ENCODE data around the gene STX1B. TPM values are rescaled to one million over a fixed set of nuclear protein-coding genes. Genes with fewer than 3 reads are reported as not detected.
"Not testable (repeated sequence)": the region's sequence is repeated elsewhere in the genome, so short reads cannot be mapped to it uniquely, and the experiment has no call there.

Gene STX1B
- total and polyA plus RNA-seq, 8 donors, result 0.16 to 2.4 (median 0.80) TPM

DNA sequence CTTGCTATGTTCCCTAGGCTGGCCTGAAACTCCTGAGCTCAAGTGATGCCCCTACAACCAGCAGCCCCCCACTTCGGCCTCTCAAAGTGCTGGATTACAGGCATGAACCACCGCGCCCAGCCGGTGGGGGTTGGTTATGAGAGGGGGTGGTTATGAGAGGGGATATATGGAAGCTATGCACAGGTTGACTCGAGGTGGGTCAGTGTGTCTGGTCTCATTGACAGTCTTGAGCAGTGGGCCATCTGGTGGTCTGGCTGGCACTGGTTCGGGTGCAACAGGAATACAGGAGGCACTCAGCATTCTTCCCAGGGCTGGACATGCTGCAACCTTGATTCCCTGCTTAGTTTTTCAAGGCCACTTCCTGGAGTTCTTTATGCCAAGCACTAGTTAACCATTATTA is 5.6 kb upstream of the STX1B start:
- WGBS, 2 donors, result 57 to 60% methylated on average over 6 of the region's 6 CpGs
- H3K4me3 ChIP-seq, result no peak overlapping the region
- peak in 3 of 6 donors; percentile 27 to 40 (median 38) for DNase-seq
- FAIRE-seq, result no peak
- no peaks in the 10 kb centered on the region for H3K27me3 ChIP-seq
- intact Hi-C loops (cut with DNase I), result no loop called here
- H3K36me3 ChIP-seq, result no peaks in the 10 kb centered on the region
- ATAC-seq, result peak; percentile 50 to 97 (median 90)
- TF ChIP-seq, protein P1, sequence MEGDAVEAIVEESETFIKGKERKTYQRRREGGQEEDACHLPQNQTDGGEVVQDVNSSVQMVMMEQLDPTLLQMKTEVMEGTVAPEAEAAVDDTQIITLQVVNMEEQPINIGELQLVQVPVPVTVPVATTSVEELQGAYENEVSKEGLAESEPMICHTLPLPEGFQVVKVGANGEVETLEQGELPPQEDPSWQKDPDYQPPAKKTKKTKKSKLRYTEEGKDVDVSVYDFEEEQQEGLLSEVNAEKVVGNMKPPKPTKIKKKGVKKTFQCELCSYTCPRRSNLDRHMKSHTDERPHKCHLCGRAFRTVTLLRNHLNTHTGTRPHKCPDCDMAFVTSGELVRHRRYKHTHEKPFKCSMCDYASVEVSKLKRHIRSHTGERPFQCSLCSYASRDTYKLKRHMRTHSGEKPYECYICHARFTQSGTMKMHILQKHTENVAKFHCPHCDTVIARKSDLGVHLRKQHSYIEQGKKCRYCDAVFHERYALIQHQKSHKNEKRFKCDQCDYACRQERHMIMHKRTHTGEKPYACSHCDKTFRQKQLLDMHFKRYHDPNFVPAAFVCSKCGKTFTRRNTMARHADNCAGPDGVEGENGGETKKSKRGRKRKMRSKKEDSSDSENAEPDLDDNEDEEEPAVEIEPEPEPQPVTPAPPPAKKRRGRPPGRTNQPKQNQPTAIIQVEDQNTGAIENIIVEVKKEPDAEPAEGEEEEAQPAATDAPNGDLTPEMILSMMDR (IDR thresholded peaks at IDR 0.05), result no peak
- H3K9me3 ChIP-seq, result no peaks in the 10 kb centered on the region
- H3K4me1 ChIP-seq, result peaks cover 0 to 9% (median 0%) of the 10 kb centered on the region in 3 donors
- H3K27ac ChIP-seq, result peak overlapping the region in 2 of 4 donors; percentile 59 to 60

DNA sequence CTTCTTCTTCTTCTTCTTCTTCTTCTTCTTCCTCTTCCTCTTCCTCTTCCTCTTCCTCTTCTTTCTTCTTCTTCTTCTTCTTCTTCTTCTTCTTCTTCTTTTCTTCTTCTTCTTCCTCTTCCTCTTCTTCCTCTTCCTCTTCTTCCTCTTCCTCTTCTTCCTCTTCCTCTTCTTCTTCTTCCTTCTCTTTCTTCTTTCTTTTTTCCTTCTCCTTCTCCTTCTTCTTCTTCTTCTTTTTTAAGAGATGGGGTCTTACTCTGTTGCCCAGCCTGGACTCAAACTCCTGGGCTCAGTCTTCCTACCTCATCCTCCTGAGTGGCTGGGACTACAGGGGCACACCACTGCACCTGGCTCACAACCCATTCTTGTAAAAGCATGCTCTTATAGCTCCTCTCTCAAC is 2.9 kb upstream of the STX1B start:
- H3K27me3 ChIP-seq; H3K4me3 ChIP-seq; H3K27ac ChIP-seq; H3K36me3 ChIP-seq; FAIRE-seq; ATAC-seq; H3K9me3 ChIP-seq; H3K4me1 ChIP-seq; intact Hi-C loops (cut with DNase I); DNase-seq: not testable (repeated sequence)

DNA sequence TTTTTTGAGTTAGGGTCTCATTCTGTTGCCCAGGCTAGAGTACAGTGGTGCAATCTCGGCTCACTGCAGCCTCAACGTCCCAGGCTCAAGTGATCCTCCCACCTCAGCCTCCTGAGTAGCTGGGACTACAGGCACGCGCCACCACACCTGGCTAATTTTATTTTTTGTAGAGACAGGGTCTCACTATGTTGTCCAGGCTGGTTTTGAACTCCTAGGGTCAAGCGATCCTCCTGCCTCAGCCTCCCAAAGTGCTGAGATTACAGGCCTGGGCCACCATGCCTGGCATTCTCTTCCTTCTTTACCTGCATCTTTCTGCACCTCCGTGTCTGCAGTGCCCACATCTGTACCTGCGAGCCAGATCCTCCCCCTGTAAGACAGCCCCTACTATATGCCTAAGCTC is 1.4 kb upstream of the STX1B start:
- not testable (repeated sequence) for FAIRE-seq, ATAC-seq
- 64 to 67% methylated on average over 7 of the region's 7 CpGs for WGBS, 2 donors

DNA sequence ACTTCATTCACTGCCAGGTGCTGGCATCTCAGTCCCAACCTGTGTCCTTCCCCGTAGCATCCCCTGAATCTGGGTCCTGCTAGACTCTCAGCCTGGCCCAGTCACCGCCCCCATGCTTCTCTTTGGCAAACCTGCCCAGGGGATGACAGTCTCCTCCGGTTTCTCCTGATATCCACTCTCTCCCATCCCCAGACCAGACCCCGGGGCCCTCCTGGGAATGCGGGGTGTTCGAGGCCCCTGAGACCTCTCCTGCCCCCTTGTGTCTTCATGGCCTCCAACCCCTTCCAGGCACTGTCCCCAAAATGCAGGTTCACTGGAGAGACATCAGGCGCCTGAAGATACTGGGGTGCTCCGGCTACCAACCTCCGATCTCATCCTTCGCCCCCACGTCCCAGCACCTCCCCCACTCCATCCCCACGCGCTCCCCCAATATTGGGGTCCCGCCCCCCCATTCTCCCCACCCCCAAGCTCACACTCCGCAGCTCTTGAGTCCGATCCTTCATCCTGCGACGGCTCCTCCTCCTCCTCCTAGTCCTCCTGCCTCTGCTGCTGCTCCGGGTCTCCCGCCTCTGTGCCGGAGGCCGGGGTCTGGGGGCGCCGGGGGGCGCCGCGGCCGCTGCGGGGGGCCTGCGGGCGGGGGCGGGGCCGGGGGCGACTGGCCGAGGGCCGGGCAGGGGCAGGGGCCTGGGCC is 399 bp downstream of the STX1B start:
- Histone ChIP-seq H3K27me3 (no peaks in the 10 kb centered on the region), H3K4me1 (no peaks in the 10 kb centered on the region), H3K36me3 (no peaks in the 10 kb centered on the region), H3K27ac (no peak overlapping the region), H3K4me3 (no peak overlapping the region), H3K9me3 (no peaks in the 10 kb centered on the region)
- ATAC-seq (no peak), FAIRE-seq (no peak), DNase-seq (no peak)
- intact Hi-C loops (cut with DNase I), result no loop called here
- 16 to 17% methylated on average over 33 to 36 of the region's 36 CpGs for WGBS, 2 donors
- TF ChIP-seq, protein P1 (IDR thresholded peaks at IDR 0.05), result no peak

More for the DNA sequence above, 1.4 kb upstream of the STX1B start:
- DNase-seq; H3K27me3 ChIP-seq; H3K4me1 ChIP-seq; H3K9me3 ChIP-seq; H3K27ac ChIP-seq; H3K36me3 ChIP-seq; intact Hi-C loops (cut with DNase I); H3K4me3 ChIP-seq: not testable (repeated sequence)

DNA sequence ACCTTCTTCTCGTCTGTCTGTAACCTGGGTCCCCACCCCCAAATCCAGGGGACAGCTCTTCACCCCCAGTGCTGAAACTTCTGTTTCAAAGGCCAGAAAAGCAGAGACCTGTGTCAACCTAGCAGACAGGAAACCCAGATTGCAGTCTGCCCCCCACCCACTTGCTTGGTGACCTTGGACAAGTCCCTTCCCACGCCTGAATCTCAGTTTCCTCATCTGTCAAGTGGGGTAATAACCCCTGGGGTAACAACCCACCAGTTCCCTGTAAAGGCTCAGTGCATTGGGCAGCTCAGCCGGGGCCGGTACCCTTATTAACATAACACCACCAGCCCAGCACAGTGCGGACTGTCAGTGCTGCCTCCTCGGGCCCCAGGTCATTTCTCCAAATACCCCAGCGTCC is 1.3 kb downstream of the STX1B start:
- Histone ChIP-seq H3K4me1 (no peaks in the 10 kb centered on the region), H3K4me3 (no peak overlapping the region), H3K27ac (no peak overlapping the region), H3K27me3 (no peaks in the 10 kb centered on the region), H3K9me3 (no peaks in the 10 kb centered on the region), H3K36me3 (no peaks in the 10 kb centered on the region)
- ATAC-seq (no peak), FAIRE-seq (no peak), DNase-seq (no peak)
- intact Hi-C loops (cut with DNase I), result no loop called here
- TF ChIP-seq, protein P1 (IDR thresholded peaks at IDR 0.05), result no peak
- 78 to 83% methylated on average over 7 of the region's 7 CpGs for WGBS, 2 donors

DNA sequence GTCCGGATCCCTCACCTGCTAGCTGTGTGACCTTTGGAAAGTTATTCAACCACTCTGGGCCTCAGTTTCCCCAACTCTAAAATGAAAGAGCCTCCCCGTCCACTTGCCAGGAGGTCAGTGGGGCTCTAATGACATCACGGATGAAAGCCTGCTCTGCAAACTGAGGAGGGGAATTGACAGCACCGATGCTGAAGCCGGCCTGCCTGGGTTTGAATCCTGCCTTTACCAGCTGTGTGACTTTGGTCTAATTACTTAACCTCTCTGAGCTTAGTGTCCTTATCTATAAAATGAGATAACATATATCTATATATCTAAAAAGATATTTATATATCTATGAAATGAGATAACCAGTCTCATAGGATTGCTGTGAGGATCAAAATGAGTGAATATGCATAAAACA is 1.9 kb downstream of the STX1B start:
- H3K4me1 ChIP-seq, result no peaks in the 10 kb centered on the region
- no peaks in the 10 kb centered on the region for H3K27me3 ChIP-seq
- WGBS, 2 donors, result 56 to 73% methylated on average over 5 of the region's 5 CpGs
- H3K27ac ChIP-seq, result no peak overlapping the region
- H3K36me3 ChIP-seq, result no peaks in the 10 kb centered on the region
- FAIRE-seq, result no peak
- H3K9me3 ChIP-seq, result no peaks in the 10 kb centered on the region
- TF ChIP-seq, protein P1 (IDR thresholded peaks at IDR 0.05), result no peak
- no peak for DNase-seq
- ATAC-seq, result no peak
- no peak overlapping the region for H3K4me3 ChIP-seq
- intact Hi-C loops (cut with DNase I), result no loop called here

All from pancreas (tissue), 10 donors.